Left ventricle myocardium inferior (tissue), 1 donor: ENCODE data around the gene TMED10. TPM values are rescaled to one million over a fixed set of nuclear protein-coding genes. Genes with fewer than 3 reads are reported as not detected.

ENCODE experiments used
- DNase-seq: peaks from one replicate; pipeline ENCODE4 v3.0.0-alpha.2; 2020
- H3K27ac ChIP-seq: fragments of 200-600 bp; replicated peaks from 2 replicates; pipeline ENCODE4 v1.8.0; 2021
- H3K27me3 ChIP-seq: fragments of 200-600 bp; 2 replicates; pipeline ENCODE4 v1.8.0; 2021; ENCODE audit warnings: low read depth
- H3K36me3 ChIP-seq: fragments of 200-600 bp; 2 replicates; pipeline ENCODE4 v1.8.0; 2021
- H3K4me1 ChIP-seq: fragments of 200-600 bp; 2 replicates; pipeline ENCODE4 v1.8.0; 2021
- H3K4me3 ChIP-seq: fragments of 200-600 bp; 2 replicates; pipeline ENCODE4 v1.8.0; 2021; ENCODE audit warnings: mild to moderate bottlenecking, moderate library complexity
- H3K9me3 ChIP-seq: fragments of 200-600 bp; replicated peaks from 2 replicates; pipeline ENCODE4 v1.8.0; 2021
- intact Hi-C: fragments of 100-400 bp; cut with micrococcal nuclease; formaldehyde crosslinking; loops from one replicate; pipeline ENCODE4 v1.11.0; 2022
- total RNA-seq: library from RNA; stranded (reverse); fragmentation: NEBNext Ultra II Directional; extraction: Animal tissue kit (Norgen Biotek cat#: 25700); gene quantifications from one replicate; pipeline ENCODE4 v1.2.1, GENCODE V29; 2021
- TF ChIP-seq, protein P1 (sequence below): fragments of 200-600 bp; IDR thresholded peaks from 2 replicates; pipeline ENCODE4 v1.8.0; 2021; ENCODE audit warnings: antibody characterized with exemption, mild to moderate bottlenecking, borderline replicate concordance
- donor health status: DM: no; HTN: yes; CAD: no; lungs with severe emphysema.

Gene TMED10
- total RNA-seq, 1 donor from 2014 or later = 278 TPM

DNA sequence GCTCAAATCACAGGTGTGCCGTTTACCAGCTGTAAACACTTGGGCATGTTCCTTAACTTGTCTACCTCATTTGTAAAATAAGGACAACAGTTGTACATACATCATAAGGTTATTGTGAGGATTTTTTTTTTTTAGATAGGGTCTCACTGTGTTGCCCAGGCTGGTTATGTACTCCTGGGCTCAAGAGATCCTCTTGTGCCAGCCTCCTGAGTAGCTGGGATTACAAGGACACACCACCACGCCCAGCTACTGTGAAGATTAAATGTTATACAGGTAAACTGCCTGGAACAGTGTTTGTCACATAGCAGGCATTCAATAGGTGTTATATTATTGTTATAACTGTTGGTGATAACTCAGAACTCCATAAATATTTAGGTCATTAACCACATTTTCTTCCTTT lies 12.7 kb downstream of the TMED10 start:
- Histone ChIP-seq H3K4me1 (peaks cover 88% of the 10 kb centered on the region), H3K4me3 (no peak overlapping the region), H3K27me3 (no peaks in the 10 kb centered on the region), H3K36me3 (peaks cover 5% of the 10 kb centered on the region), H3K9me3 (no peaks in the 10 kb centered on the region), H3K27ac (no peak overlapping the region)
- intact Hi-C loops = no loop called here
- DNase-seq = no peak
- TF ChIP-seq, protein P1, sequence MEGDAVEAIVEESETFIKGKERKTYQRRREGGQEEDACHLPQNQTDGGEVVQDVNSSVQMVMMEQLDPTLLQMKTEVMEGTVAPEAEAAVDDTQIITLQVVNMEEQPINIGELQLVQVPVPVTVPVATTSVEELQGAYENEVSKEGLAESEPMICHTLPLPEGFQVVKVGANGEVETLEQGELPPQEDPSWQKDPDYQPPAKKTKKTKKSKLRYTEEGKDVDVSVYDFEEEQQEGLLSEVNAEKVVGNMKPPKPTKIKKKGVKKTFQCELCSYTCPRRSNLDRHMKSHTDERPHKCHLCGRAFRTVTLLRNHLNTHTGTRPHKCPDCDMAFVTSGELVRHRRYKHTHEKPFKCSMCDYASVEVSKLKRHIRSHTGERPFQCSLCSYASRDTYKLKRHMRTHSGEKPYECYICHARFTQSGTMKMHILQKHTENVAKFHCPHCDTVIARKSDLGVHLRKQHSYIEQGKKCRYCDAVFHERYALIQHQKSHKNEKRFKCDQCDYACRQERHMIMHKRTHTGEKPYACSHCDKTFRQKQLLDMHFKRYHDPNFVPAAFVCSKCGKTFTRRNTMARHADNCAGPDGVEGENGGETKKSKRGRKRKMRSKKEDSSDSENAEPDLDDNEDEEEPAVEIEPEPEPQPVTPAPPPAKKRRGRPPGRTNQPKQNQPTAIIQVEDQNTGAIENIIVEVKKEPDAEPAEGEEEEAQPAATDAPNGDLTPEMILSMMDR = no peak

DNA sequence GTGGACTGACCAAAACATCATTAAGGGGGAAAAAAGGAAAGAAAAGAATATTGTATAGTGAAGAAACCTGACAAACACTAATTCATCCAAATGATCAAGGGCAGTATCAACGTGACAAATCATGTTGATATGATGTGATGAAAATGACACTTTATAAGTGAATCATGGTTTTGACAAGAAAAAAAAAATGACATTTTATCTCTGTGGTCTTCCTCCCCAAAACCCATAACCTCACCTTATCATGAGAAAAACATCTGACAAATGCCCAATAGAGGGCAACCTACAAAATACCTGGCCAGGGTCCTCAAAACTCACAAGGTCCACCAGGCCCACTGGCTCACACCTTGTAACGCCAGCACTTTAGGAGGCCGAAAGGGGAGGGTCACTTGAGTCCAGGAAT lies 13.8 kb downstream of the TMED10 start:
- no peak for DNase-seq
- H3K27ac ChIP-seq = no peak overlapping the region
- peaks cover 77% of the 10 kb centered on the region for H3K4me1 ChIP-seq
- H3K9me3 ChIP-seq = no peaks in the 10 kb centered on the region
- peaks cover 5% of the 10 kb centered on the region for H3K36me3 ChIP-seq
- H3K4me3 ChIP-seq = no peak overlapping the region
- TF ChIP-seq, protein P1 = no peak
- no peaks in the 10 kb centered on the region for H3K27me3 ChIP-seq
- intact Hi-C loops = no loop called here

DNA sequence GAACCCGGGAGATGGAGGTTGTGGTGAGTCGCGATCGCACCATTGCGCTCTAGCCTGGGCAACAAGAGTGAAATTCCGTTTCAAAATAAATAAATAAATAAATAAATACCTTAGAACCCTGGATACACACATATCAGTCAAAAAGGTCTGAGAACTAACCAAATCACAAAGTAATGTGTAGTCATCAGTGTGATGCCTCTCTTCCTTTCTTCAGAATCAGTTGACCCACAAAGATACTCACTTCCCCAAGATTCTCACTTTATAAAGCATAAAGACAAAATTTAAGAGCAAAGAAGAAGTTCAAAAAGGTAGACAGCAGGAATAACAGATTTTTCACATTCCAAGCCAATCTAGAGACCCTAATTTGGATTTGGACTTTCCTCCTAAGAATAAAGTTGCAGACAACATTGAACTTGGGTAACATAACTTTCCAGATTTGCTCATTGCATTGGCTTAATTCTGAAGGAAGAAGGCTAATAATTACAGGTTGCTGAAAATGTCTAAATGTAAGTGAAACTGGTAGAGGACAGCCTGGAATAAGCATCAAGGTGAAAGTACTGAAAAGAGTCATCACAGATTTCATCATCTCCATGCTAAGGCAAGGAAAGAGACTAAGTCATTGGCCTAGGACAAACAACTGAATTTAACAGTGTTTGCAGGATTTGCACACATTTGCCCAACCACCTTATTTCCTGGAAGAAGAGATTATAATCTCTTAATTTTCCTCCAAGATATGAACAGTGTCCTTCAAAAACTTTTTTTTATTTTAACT lies 17.4 kb downstream of the TMED10 start:
- H3K4me1 ChIP-seq = peaks cover 54% of the 10 kb centered on the region
- TF ChIP-seq, protein P1 = no peak
- no peak for DNase-seq
- H3K27me3 ChIP-seq = no peaks in the 10 kb centered on the region
- H3K27ac ChIP-seq = no peak overlapping the region
- intact Hi-C loops = no loop called here
- H3K4me3 ChIP-seq = no peak overlapping the region
- no peaks in the 10 kb centered on the region for H3K9me3 ChIP-seq
- peaks cover 5% of the 10 kb centered on the region for H3K36me3 ChIP-seq

DNA sequence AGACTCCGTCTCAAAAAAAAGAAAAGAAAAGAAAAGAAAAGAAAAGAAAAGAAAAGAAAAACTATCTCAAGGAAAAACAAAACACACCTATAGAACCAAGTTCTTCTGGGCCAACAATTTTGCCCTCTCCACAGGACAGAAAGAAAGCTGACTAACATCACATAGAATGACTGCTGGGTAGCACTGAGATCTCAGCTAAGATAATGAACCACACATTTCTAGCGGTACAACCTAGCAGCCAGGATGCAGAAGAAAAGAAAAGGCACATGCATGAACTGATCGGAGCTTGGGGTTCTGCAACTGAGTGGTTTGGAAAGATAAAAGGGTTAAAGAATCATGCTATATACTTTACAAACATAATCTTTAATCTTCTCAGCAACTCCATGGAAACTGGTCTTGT lies 19.5 kb downstream of the TMED10 start:
- H3K4me3 ChIP-seq = no peak overlapping the region
- DNase-seq = no peak
- H3K9me3 ChIP-seq = no peaks in the 10 kb centered on the region
- peaks cover 2% of the 10 kb centered on the region for H3K36me3 ChIP-seq
- TF ChIP-seq, protein P1 = no peak
- H3K4me1 ChIP-seq = peaks cover 38% of the 10 kb centered on the region
- intact Hi-C loops = no loop called here
- no peak overlapping the region for H3K27ac ChIP-seq
- H3K27me3 ChIP-seq = no peaks in the 10 kb centered on the region

DNA sequence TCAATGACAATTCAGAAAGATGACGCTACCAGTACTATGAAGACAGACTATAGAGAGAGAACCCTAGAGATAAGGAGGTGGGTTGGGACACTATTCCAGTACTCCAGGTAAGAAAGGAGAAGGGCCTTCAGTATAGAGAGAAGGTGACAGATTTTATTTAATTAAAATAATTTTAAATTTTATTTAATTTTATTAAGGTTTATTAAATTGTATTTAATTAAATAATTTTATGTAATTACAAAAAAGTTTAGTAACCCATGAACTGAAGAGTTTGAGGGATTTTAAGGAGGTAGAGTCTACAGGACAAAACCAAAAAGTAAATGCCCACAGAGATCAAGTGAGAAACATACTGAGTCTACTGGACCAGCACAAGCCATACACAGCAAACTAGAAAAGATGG lies 20.3 kb downstream of the TMED10 start:
- intact Hi-C loops = no loop called here
- Histone ChIP-seq H3K9me3 (no peaks in the 10 kb centered on the region), H3K36me3 (peaks cover 9% of the 10 kb centered on the region), H3K4me3 (no peak overlapping the region), H3K27me3 (no peaks in the 10 kb centered on the region), H3K27ac (no peak overlapping the region), H3K4me1 (peaks cover 30% of the 10 kb centered on the region)
- no peak for DNase-seq
- TF ChIP-seq, protein P1 = no peak
